MM.1S (cell line): ENCODE results near the gene ZDHHC1.

Experiments
- EZH2 ChIP-seq: fragments of 300-600 bp; sonication (generic); optimal IDR thresholded peaks from 2 replicates; pipeline ENCODE3; 2017; ENCODE audit warnings: low read depth, mild to moderate bottlenecking, antibody characterized with exemption, low read length, mixed read lengths
- EZH2phosphoT487 ChIP-seq: fragments of 300-600 bp; sonication (generic); IDR thresholded peaks from 2 replicates; pipeline ENCODE4 v1.6.1; 2018; ENCODE audit warnings: antibody characterized with exemption, low read length
- TF ChIP-seq, protein P1 (sequence below): fragments of 300-600 bp; sonication (generic); IDR thresholded peaks from 2 replicates; pipeline ENCODE4 v1.5.1; 2016; ENCODE audit warnings: antibody characterized with exemption, low read length, mixed read lengths

GRCh38 chr16:67437513-67437912, 21.2 kb upstream of the ZDHHC1 start:
- TF ChIP-seq, protein P1, sequence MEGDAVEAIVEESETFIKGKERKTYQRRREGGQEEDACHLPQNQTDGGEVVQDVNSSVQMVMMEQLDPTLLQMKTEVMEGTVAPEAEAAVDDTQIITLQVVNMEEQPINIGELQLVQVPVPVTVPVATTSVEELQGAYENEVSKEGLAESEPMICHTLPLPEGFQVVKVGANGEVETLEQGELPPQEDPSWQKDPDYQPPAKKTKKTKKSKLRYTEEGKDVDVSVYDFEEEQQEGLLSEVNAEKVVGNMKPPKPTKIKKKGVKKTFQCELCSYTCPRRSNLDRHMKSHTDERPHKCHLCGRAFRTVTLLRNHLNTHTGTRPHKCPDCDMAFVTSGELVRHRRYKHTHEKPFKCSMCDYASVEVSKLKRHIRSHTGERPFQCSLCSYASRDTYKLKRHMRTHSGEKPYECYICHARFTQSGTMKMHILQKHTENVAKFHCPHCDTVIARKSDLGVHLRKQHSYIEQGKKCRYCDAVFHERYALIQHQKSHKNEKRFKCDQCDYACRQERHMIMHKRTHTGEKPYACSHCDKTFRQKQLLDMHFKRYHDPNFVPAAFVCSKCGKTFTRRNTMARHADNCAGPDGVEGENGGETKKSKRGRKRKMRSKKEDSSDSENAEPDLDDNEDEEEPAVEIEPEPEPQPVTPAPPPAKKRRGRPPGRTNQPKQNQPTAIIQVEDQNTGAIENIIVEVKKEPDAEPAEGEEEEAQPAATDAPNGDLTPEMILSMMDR: no peak
- TF ChIP-seq EZH2 (no peak), EZH2phosphoT487 (no peak)
